ENCODE measurements around the gene PIEZO1.

DNA sequence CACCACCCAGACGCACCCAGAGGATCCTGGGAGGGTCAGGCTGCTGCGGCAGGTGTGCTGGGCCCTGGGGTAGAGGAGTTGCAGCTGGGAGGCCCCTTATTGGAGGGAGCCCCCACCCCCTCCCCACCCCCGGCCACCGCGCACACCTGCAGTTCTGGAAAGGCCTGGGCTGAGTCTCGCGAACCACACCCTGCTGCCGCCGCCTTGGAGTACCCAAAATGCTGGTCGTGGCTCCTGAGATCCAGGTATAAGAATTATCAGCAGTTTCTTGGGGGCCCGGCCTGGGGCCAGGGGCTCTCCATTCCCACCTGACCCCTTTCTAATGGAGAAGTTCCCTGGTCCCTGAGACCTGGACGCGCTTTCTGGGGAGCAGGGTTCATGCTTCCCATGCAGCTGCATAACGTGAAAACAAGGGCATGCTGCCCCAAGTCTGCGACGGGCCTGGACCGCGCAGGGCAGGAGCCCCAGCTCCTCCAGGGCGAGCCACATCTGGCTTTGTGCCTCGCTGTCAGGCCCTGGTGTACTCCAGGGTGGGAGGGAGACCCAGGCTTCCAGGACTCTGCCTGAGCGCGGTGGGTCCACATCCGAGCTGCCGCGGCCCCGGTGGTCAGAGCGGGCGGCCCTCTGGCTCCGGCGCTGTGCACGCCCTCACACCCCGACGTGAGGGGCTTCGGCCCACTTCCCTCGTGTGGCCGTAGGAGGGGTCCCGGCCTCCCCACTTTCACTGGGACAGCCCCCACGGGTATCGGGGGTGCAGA is 91.4 kb downstream of the PIEZO1 start:
- TF ChIP-seq, protein P1, sequence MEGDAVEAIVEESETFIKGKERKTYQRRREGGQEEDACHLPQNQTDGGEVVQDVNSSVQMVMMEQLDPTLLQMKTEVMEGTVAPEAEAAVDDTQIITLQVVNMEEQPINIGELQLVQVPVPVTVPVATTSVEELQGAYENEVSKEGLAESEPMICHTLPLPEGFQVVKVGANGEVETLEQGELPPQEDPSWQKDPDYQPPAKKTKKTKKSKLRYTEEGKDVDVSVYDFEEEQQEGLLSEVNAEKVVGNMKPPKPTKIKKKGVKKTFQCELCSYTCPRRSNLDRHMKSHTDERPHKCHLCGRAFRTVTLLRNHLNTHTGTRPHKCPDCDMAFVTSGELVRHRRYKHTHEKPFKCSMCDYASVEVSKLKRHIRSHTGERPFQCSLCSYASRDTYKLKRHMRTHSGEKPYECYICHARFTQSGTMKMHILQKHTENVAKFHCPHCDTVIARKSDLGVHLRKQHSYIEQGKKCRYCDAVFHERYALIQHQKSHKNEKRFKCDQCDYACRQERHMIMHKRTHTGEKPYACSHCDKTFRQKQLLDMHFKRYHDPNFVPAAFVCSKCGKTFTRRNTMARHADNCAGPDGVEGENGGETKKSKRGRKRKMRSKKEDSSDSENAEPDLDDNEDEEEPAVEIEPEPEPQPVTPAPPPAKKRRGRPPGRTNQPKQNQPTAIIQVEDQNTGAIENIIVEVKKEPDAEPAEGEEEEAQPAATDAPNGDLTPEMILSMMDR (conservative IDR thresholded peaks at IDR 0.05) = no peak
- no peak for TF ChIP-seq ZFX (IDR thresholded peaks at IDR 0.05)

Data from C4-2B (cell line).